GM19452 (cell line): ENCODE data around the gene STARD13.

ENCODE experiments used
- ATAC-seq: cut with Tn5 transposase; IDR thresholded peaks from one replicate; pipeline ENCODE4 v1.9.1; 2021; ENCODE audit not compliant: unreplicated experiment

The STARD13 gene

GRCh38 chr13:33069365-33069764, 216.2 kb downstream of the STARD13 start:
- ATAC-seq = no peak

GRCh38 chr13:33066329-33066728, 219.2 kb downstream of the STARD13 start:
- ATAC-seq = no peak

- no peak for ATAC-seq
These were observed 224.7 kb downstream of the STARD13 start for GRCh38 chr13:33060815-33061214.

GRCh38 chr13:33058776-33059327, 226.7 kb downstream of the STARD13 start:
- ATAC-seq = no peak

GRCh38 chr13:33057019-33057780, 228.4 kb downstream of the STARD13 start:
- no peak for ATAC-seq

- no peak for ATAC-seq
These were observed 232.0 kb downstream of the STARD13 start for GRCh38 chr13:33053397-33054066.
